NCI-H460 (cell line): ENCODE data around the gene FCN3. TPM values are rescaled to one million over a fixed set of nuclear protein-coding genes. Genes with fewer than 3 reads are reported as not detected.
"Not testable (repeated sequence)": the region's sequence is repeated elsewhere in the genome, so short reads cannot be mapped to it uniquely, and the experiment has no call there.

Source experiments
- DNase-seq: peaks from one replicate; pipeline ENCODE4 v3.0.0-alpha.2; 2016; ENCODE audit warnings: low read depth; ENCODE audit errors: extremely low read depth
- total RNA-seq: library from RNA; depleted of rRNA; stranded (reverse); fragments of >200 nt; shearing (Covaris generic); gene quantifications from 2 replicates; pipeline ENCODE4 v1.2.3, GENCODE V29; 2014

FCN3 gene
- total RNA-seq, 1 experiment from 2014 or later: not detected

- no peak for DNase-seq
These were observed 25.7 kb upstream of the FCN3 start for GRCh38 chr1:27400082-27400962.

GRCh38 chr1:27399251-27400025 lies 24.8 kb upstream of the FCN3 start:
- no peak for DNase-seq

GRCh38 chr1:27398405-27399149 lies 24.0 kb upstream of the FCN3 start:
- DNase-seq: no peak

GRCh38 chr1:27397749-27398148 lies 23.1 kb upstream of the FCN3 start:
- no peak for DNase-seq

- DNase-seq: no peak
These were observed 22.5 kb upstream of the FCN3 start for GRCh38 chr1:27397110-27397509.

GRCh38 chr1:27395441-27396195 lies 21.0 kb upstream of the FCN3 start:
- DNase-seq: peak; percentile 42

- DNase-seq: no peak
These were observed 20.3 kb upstream of the FCN3 start for GRCh38 chr1:27394925-27395324.

- DNase-seq: no peak
These were observed 19.6 kb upstream of the FCN3 start for GRCh38 chr1:27394282-27394658.

GRCh38 chr1:27393641-27394281 lies 19.1 kb upstream of the FCN3 start:
- no peak for DNase-seq

- DNase-seq: no peak
These were observed 18.4 kb upstream of the FCN3 start for GRCh38 chr1:27392778-27393635.

GRCh38 chr1:27392096-27392777 lies 17.6 kb upstream of the FCN3 start, which contains the start of gene GPR3:
Gene GPR3 (plus strand): TSS chr1:27392622. CDS start chr1:27393799, 1,177 bp downstream.
- DNase-seq: peak; percentile 87

- no peak for DNase-seq
These were observed 17.0 kb upstream of the FCN3 start for GRCh38 chr1:27391511-27392095.

- DNase-seq: peak; percentile 46
These were observed 13.8 kb upstream of the FCN3 start for GRCh38 chr1:27388337-27389005.

- not testable (repeated sequence) for DNase-seq
These were observed 10.2 kb upstream of the FCN3 start for GRCh38 chr1:27384797-27385196.

- DNase-seq: no peak
These were observed 9.0 kb upstream of the FCN3 start for GRCh38 chr1:27383661-27384060.

GRCh38 chr1:27383039-27383605 lies 8.5 kb upstream of the FCN3 start, which contains the start of gene CD164L2:
Gene CD164L2 (minus strand): TSS chr1:27383333. CDS start chr1:27383239, 94 bp downstream.
- no peak for DNase-seq
